Esophagus (tissue), 2 donors: ENCODE results near the gene PPP2R2B. TPM values are rescaled to one million over a fixed set of nuclear protein-coding genes. Genes with fewer than 3 reads are reported as not detected.

ENCODE experiments used
- H3K27ac ChIP-seq, 2 donors: one replicate each; pipeline ENCODE4 v1.5.1; 2013; ENCODE audit warnings: low read depth in 2 of 2, mild to moderate bottlenecking in 2 of 2, inconsistent platforms in 1 of 2, low read length in 1 of 2, moderate library complexity in 1 of 2
- H3K27me3 ChIP-seq, 2 donors: one replicate each; pipeline ENCODE4 v1.6.1; 2013; ENCODE audit warnings: low read length in 2 of 2, control low read depth in 1 of 2, mild to moderate bottlenecking in 1 of 2; ENCODE audit not compliant: insufficient read depth in 2 of 2, control insufficient read depth in 1 of 2
- H3K36me3 ChIP-seq, 2 donors: one replicate each; pipeline ENCODE4 v1.6.1; 2013; ENCODE audit warnings: low read length in 1 of 2; ENCODE audit not compliant: control insufficient read depth in 2 of 2, insufficient read depth in 2 of 2
- H3K4me1 ChIP-seq, 2 donors: one replicate each; pipeline ENCODE4 v1.6.1; 2013; ENCODE audit warnings: low read length in 1 of 2; ENCODE audit not compliant: control insufficient read depth in 2 of 2, insufficient read depth in 2 of 2
- H3K4me3 ChIP-seq, 2 donors: one replicate each; pipeline ENCODE4 v1.5.1; 2013; ENCODE audit warnings: low read length in 2 of 2, mild to moderate bottlenecking in 2 of 2, low read depth in 1 of 2, moderate library complexity in 1 of 2
- H3K9me3 ChIP-seq, 2 donors: one replicate each; pipeline ENCODE4 v1.6.1; 2013; ENCODE audit warnings: mild to moderate bottlenecking in 2 of 2, low read depth in 1 of 2, low read length in 1 of 2, moderate library complexity in 1 of 2; ENCODE audit not compliant: control insufficient read depth in 2 of 2, insufficient read depth in 1 of 2
- WGBS, 2 donors: extraction: QIAGEN DNeasy Blood & Tissue Kit; methylation state at CpG; one replicate each; pipeline ENCODE4 v1.1.7; 2013; 5-methylcytosine and 5-hydroxymethylcytosine counted together
- polyA plus RNA-seq, 2 donors: library from polyadenylated mRNA; stranded (reverse); fragments of 200-250 nt; gene quantifications; one replicate each; pipeline ENCODE4 v1.2.3, GENCODE V29; 2013
- donor health status: healthy with polysubstance abuse.
- donor health status: Bipolar disorder and iron deficiency.

PPP2R2B gene
- polyA plus RNA-seq, 2 donors = 0.78 to 0.92 TPM

DNA sequence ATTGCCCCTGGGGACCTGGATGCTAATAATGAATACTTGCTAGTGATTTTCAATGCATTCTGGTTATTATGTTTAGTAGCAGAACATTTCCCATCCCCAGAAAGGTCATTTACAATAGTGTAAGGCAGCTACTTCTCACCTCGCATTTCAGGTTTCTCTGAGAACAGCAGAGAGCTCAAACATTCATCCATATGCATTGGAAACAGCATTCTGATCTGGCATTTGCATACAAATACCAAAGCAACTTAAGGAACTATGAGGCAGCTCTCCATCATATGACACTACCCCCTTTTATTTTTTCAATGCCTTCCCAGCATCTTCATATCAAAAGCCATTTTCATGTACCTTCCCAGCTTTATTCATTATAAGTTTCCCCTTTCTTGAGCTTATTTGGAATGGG is 6.4 kb downstream of the PPP2R2B start:
- no peak overlapping the region for H3K4me3 ChIP-seq
- peaks cover 0 to 2% of the 10 kb centered on the region in 2 donors for H3K4me1 ChIP-seq
- H3K9me3 ChIP-seq = no peaks in the 10 kb centered on the region
- 76 to 79% methylated on average over 1 of the region's 1 CpG for WGBS, 2 donors
- no peaks in the 10 kb centered on the region for H3K27me3 ChIP-seq
- H3K36me3 ChIP-seq = no peaks in the 10 kb centered on the region
- no peak overlapping the region for H3K27ac ChIP-seq

DNA sequence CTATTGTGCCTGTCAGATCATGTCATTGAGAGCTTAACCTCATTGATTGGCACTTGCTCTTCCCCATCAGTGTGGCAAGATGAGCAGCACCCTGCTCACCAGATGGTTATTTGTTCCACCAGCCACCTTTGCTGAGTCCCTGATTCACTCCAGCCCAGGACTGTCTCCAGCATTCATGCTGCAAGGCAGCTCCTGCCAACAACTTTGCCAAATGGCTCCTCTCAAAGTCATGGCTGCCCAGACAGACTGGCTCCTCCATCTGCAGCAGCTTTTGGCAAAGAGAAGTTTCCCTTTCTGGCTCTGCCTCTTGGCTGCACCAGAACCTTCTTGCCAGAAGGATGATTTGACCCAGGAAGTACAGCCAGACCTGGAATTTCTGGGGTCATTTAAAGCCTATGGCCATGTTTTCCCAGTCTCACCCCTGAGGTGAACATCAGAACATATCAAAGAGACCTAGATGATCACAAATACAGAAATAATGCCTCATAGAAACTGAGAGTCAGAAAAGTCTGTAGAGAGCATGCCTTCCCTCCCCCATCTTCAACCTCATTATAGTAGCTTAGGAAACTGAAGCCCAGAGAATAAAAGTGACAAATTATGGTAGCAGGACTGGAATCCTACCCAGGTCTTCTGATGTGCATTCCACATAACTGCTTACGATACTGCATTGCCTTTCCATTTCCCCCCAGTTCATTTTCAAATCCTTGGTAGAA is 10.4 kb downstream of the PPP2R2B start:
- Histone ChIP-seq H3K4me3 (no peak overlapping the region), H3K27ac (no peak overlapping the region), H3K36me3 (no peaks in the 10 kb centered on the region), H3K4me1 (no peaks in the 10 kb centered on the region), H3K27me3 (no peaks in the 10 kb centered on the region), H3K9me3 (no peaks in the 10 kb centered on the region)
- WGBS, 2 donors = 39 to 65% methylated on average over 1 of the region's 1 CpG

DNA sequence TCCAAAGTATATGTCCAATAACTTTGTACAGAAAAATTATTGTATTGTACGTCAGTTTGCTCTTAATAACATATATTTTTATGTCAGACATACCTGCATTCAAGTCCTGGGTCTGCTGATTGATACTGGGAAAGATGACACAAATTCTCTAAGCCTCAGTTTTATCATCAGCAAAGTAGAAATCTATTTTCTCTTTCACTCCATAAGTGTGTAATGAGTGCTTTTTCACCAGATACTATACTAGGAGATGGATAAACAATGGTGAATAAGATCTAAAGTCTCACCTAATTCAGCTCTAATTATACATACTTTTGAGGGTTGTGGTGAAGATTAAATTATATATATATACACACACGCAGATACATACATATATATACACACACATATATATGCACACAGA is 12.3 kb downstream of the PPP2R2B start:
- Histone ChIP-seq H3K9me3 (no peaks in the 10 kb centered on the region), H3K36me3 (no peaks in the 10 kb centered on the region), H3K27ac (no peak overlapping the region), H3K4me3 (no peak overlapping the region), H3K27me3 (no peaks in the 10 kb centered on the region), H3K4me1 (no peaks in the 10 kb centered on the region)
- WGBS, 2 donors = 88% methylated on average over 2 of the region's 2 CpGs

DNA sequence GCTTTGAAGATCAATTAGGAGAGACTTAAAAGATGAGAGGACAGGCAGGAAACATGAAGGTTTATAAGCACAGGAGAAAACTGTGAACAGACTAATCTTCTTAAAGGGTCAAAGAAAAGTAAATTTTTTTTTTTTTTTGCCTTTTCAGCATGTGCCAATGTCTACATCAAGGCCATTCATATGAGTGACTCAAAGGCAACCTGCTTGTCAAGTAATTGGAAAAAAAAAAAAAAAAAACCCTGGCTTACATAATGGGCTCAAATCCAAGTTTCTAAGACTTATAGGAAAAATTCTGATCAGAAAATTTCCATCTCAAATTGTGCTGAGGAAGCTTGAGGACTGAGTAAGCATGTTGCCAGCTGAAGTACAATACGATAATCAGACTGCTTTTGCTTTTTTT is 15.9 kb downstream of the PPP2R2B start:
- Histone ChIP-seq H3K27ac (no peak overlapping the region), H3K4me1 (no peaks in the 10 kb centered on the region), H3K9me3 (no peaks in the 10 kb centered on the region), H3K4me3 (no peak overlapping the region), H3K27me3 (no peaks in the 10 kb centered on the region), H3K36me3 (no peaks in the 10 kb centered on the region)
- 32 to 59% methylated on average over 1 of the region's 1 CpG for WGBS, 2 donors

DNA sequence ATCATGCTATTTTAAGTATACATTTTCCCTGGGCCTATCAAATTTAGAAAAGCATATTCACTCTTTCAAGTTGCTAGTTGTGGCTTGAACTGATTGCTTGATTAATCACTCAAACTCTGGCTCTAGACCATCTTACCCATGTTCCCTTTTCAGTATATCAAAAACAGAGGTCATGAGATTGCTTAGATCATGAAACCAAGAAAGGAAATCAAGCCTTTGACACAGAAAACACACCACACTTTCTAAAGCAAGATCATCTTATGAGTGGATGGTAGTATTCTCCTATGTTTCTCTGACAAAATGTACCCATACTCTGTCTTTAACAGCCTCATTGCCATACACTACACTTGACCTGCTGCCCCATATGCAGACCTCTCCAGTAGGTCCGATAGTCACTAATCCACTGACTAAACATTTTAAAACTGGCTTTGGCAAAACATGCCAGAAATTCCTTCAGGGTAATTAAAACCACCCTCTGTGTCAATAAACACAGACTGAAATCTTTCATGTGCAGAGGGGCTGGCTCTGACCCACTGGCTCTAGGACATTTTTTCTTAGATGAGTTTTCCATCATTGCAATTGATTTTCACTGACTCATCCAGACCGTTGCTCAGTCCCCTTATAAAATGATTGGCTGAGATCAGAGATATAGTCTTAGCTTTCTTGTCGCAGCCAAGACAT is 18.2 kb downstream of the PPP2R2B start:
- Histone ChIP-seq H3K36me3 (no peaks in the 10 kb centered on the region), H3K27me3 (no peaks in the 10 kb centered on the region), H3K4me1 (no peaks in the 10 kb centered on the region), H3K4me3 (no peak overlapping the region), H3K9me3 (no peaks in the 10 kb centered on the region), H3K27ac (no peak overlapping the region)
- whole genome bisulfite sequencing, 2 donors = 12 to 15% methylated on average over 3 of the region's 3 CpGs

DNA sequence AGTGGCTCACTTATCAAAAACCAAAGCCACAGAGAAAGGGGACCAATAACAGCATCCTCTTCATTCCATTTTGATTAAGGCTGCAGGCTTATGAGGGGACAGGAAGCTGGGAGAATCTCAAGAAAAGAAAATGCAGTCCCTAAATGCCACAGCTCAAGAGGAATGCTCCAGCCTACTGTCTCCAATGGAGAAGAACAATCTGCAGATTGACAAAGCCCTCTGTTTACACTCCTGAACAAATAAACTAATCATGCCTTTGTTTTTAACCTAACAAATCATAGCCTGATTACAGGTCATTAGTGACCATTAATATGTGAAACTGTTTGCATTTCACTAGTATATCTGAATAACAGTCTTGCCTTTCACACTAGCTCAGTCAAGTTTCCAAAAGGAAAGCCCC is 26.5 kb downstream of the PPP2R2B start:
- H3K4me1 ChIP-seq = no peaks in the 10 kb centered on the region
- no peaks in the 10 kb centered on the region for H3K36me3 ChIP-seq
- no peak overlapping the region for H3K4me3 ChIP-seq
- no peak overlapping the region for H3K27ac ChIP-seq
- H3K27me3 ChIP-seq = no peaks in the 10 kb centered on the region
- no peaks in the 10 kb centered on the region for H3K9me3 ChIP-seq

DNA sequence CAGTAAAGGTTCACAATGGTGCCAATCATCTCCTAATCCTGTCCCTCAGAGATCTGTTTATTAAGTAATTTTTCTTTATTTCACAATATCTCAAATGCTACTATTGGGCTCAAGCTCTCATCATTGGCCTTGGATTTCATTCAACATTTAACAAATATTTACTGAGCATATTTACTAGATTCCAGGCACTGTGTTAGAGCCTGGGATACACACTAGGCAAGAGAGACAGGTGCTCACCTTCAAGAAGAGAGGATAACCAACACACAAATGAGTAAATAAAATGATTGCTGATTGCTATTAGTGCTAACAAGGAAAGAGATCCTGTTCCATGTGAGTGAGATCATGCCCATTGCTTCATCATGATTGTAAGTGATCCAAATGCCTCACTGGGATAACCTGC is 27.4 kb downstream of the PPP2R2B start:
- Histone ChIP-seq H3K9me3 (no peaks in the 10 kb centered on the region), H3K36me3 (no peaks in the 10 kb centered on the region), H3K27ac (no peak overlapping the region), H3K4me3 (no peak overlapping the region), H3K27me3 (no peaks in the 10 kb centered on the region), H3K4me1 (no peaks in the 10 kb centered on the region)

DNA sequence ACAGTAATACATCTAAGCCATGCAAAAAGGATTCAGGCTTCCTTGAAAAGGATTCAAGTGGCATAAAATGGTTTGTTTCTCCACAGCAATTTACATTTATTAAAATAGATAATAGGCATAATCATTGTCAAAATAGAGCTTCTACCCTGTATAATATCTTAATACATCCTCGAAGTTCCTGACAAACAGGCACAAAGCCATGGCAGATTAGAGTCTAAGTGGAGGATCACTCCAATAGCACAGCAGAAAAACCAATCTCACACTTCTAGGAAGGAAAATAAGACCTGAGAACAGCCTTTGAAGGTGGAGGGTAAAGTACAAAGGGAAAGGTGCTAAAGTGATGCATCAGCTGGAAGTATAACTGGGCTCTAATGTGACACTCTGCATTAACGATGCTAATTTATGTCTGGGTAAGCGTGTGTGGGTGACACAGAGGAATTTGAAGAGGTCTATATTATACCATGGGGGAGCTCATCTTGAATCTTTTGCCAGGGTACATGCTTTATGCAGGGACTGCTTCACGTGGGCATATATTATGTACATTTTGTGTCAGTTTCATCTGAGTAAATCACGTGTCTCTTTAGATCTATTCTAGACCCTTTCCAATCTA is 28.8 kb downstream of the PPP2R2B start:
- no peaks in the 10 kb centered on the region for H3K27me3 ChIP-seq
- H3K27ac ChIP-seq = no peak overlapping the region
- no peaks in the 10 kb centered on the region for H3K4me1 ChIP-seq
- 62 to 72% methylated on average over 5 of the region's 5 CpGs for WGBS, 2 donors
- H3K4me3 ChIP-seq = no peak overlapping the region
- no peaks in the 10 kb centered on the region for H3K9me3 ChIP-seq
- no peaks in the 10 kb centered on the region for H3K36me3 ChIP-seq

DNA sequence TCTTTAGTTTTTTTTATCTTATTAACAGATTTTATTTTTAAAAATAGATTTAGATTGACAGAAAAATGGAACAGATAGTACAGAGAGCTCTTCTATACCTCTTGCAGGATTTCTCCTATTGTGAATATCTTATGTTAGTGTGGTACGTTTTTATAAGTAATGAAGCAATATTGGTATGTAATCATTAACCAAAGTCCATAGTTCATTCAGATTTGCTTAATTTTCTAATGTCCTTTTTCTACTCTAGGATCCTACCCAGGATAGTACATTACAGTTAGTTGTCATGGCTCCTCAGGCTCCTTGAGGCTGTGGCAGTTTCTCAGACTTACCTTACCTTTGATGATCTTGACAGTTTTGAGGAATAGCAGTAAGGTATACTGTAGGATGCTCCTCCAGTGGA is 30.4 kb downstream of the PPP2R2B start:
- WGBS, 2 donors = 70 to 95% methylated on average over 1 of the region's 1 CpG
- no peaks in the 10 kb centered on the region for H3K36me3 ChIP-seq
- H3K27me3 ChIP-seq = no peaks in the 10 kb centered on the region
- no peak overlapping the region for H3K4me3 ChIP-seq
- no peaks in the 10 kb centered on the region for H3K9me3 ChIP-seq
- no peak overlapping the region for H3K27ac ChIP-seq
- no peaks in the 10 kb centered on the region for H3K4me1 ChIP-seq

DNA sequence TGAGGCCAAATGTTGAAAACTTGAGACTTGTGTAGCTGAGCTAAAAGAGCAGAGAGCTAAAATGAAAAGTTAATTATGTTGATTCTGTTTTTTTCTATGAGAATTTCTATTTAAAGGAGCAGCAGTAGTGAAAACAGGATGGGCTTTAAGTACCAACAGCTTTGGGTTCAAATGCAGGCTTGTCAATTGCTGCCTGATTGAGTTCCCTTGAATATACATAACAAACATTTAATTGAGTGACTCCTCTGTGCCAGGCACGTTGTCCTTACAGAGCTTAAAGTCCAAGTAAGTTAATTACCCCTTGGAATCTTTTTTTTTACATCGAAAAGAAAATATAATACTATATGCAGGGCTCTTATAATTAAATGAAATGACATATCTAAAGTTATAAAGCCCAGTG is 38.5 kb downstream of the PPP2R2B start:
- 27 to 49% methylated on average over 2 of the region's 2 CpGs for WGBS, 2 donors
- Histone ChIP-seq H3K36me3 (no peaks in the 10 kb centered on the region), H3K4me1 (no peaks in the 10 kb centered on the region), H3K4me3 (no peak overlapping the region), H3K9me3 (no peaks in the 10 kb centered on the region), H3K27me3 (no peaks in the 10 kb centered on the region), H3K27ac (no peak overlapping the region)
